SIG-M5 treated with dmso at 0.1 percent for 504 hours (cell line): ENCODE measurements around the gene LRRC26.

ENCODE experiments used
- DNase-seq: peaks from one replicate; lab custom pipeline; 2025; ENCODE audit not compliant: unreplicated experiment; lab: John Stamatoyannopoulos, UW

LRRC26 gene

GRCh38 chr9:137169896-137170358, at the start of gene LRRC26:
Gene LRRC26 (minus strand): TSS chr9:137170051. CDS start chr9:137169943, 108 bp downstream.
- DNase-seq, result no peak

- no peak for DNase-seq
Measured at GRCh38 chr9:137218754-137219271, 49.0 kb upstream of the LRRC26 start.

- no peak for DNase-seq
Measured at GRCh38 chr9:137218212-137218753, 48.4 kb upstream of the LRRC26 start.

GRCh38 chr9:137217276-137218211, 47.7 kb upstream of the LRRC26 start:
- peak; percentile 32 for DNase-seq

GRCh38 chr9:137216188-137216965, 46.5 kb upstream of the LRRC26 start:
- no peak for DNase-seq

- no peak for DNase-seq
Measured at GRCh38 chr9:137215196-137215986, 45.5 kb upstream of the LRRC26 start.

- no peak for DNase-seq
Measured at GRCh38 chr9:137214620-137215019, 44.8 kb upstream of the LRRC26 start.

GRCh38 chr9:137213160-137214060, 43.6 kb upstream of the LRRC26 start:
- no peak for DNase-seq

- no peak for DNase-seq
Measured at GRCh38 chr9:137212520-137212919, 42.7 kb upstream of the LRRC26 start.

- DNase-seq, result no peak
Measured at GRCh38 chr9:137211532-137211931, 41.7 kb upstream of the LRRC26 start.

- DNase-seq, result no peak
Measured at GRCh38 chr9:137206602-137207001, 36.8 kb upstream of the LRRC26 start.

- DNase-seq, result peak; percentile 72
Measured at GRCh38 chr9:137205126-137206069, 35.5 kb upstream of the LRRC26 start, which contains the start of the genes NDOR1 and TMEM203. Gene NDOR1 (plus strand): TSS chr9:137205700. CDS start chr9:137205778, 78 bp downstream. Gene TMEM203 (minus strand): TSS chr9:137205648. CDS start chr9:137205414, 234 bp downstream.

GRCh38 chr9:137204731-137205125, 34.9 kb upstream of the LRRC26 start:
- no peak for DNase-seq

- no peak for DNase-seq
Measured at GRCh38 chr9:137202966-137203365, 33.1 kb upstream of the LRRC26 start.

- DNase-seq, result no peak
Measured at GRCh38 chr9:137201205-137201868, 31.5 kb upstream of the LRRC26 start.

- DNase-seq, result peak; percentile 99
Measured at GRCh38 chr9:137200311-137201204, 30.7 kb upstream of the LRRC26 start, which contains the start of gene TPRN. Gene TPRN (minus strand): TSS chr9:137200741. CDS start chr9:137200711, 30 bp downstream.
